HepG2 (cell line): ENCODE results near the gene ARIH2. TPM values are rescaled to one million over a fixed set of nuclear protein-coding genes. Genes with fewer than 3 reads are reported as not detected.
A peak's percentile ranks its signal among the peaks of the same experiment; 100 is the strongest.

Experiments
- DNMT1 ChIP-seq: sonication (generic); formaldehyde crosslinking; IDR thresholded peaks from 2 replicates; pipeline ENCODE4 v1.5.1; 2020; ENCODE audit warnings: mild to moderate bottlenecking, missing genetic modification reagents
- KAT8 ChIP-seq: IDR thresholded peaks from 2 replicates; pipeline ENCODE4 v1.6.1; 2016; ENCODE audit warnings: missing genetic modification reagents, missing compliant biosample characterization
- NAIF1 ChIP-seq: sonication (generic); formaldehyde crosslinking; IDR thresholded peaks from 2 replicates; pipeline ENCODE4 v1.5.0; 2020; ENCODE audit warnings: mild to moderate bottlenecking, missing genetic modification reagents, borderline replicate concordance
- POLR2AphosphoS2 ChIP-seq: IDR thresholded peaks from 2 replicates; pipeline ENCODE4 v1.6.1; 2011; ENCODE audit warnings: low read depth, low read length, improper control_type of control experiment
- RBM39 ChIP-seq: fragments of 200-400 bp; formaldehyde crosslinking; IDR thresholded peaks from one replicate; pipeline ENCODE4 v1.6.1; 2018; ENCODE audit warnings: antibody characterized with exemption, mild to moderate bottlenecking, low read depth, low read length; ENCODE audit not compliant: poor library complexity, severe bottlenecking
- SIX4 ChIP-seq: sonication (generic); formaldehyde crosslinking; IDR thresholded peaks from 2 replicates; pipeline ENCODE4 v1.4.0; 2020; ENCODE audit warnings: missing genetic modification reagents
- SOX5 ChIP-seq: IDR thresholded peaks from 2 replicates; pipeline ENCODE4 v1.6.1; 2016; ENCODE audit warnings: borderline replicate concordance
- ZC3H13 ChIP-seq: sonication (generic); formaldehyde crosslinking; IDR thresholded peaks from 2 replicates; pipeline ENCODE4 v1.8.1; 2023; ENCODE audit warnings: mild to moderate bottlenecking, missing genetic modification reagents, moderate library complexity
- ZFP36L1 ChIP-seq: sonication (generic); formaldehyde crosslinking; IDR thresholded peaks from 2 replicates; pipeline ENCODE4 v1.8.0; 2022; ENCODE audit warnings: mild to moderate bottlenecking, missing genetic modification reagents, moderate library complexity
- ZKSCAN8 ChIP-seq: IDR thresholded peaks from 2 replicates; pipeline ENCODE4 v1.6.1; 2016; ENCODE audit warnings: borderline replicate concordance, missing genetic modification reagents, missing compliant biosample characterization
- ZNF33A ChIP-seq: sonication (generic); formaldehyde crosslinking; IDR thresholded peaks from 2 replicates; pipeline ENCODE4 v1.5.1; 2020; ENCODE audit warnings: missing genetic modification reagents, mild to moderate bottlenecking, moderate library complexity, borderline replicate concordance
- ZNF430 ChIP-seq: sonication (generic); formaldehyde crosslinking; IDR thresholded peaks from 2 replicates; pipeline ENCODE4 v1.9.0; 2021; ENCODE audit warnings: mild to moderate bottlenecking, missing genetic modification reagents
- ZNF879 ChIP-seq: sonication (generic); formaldehyde crosslinking; IDR thresholded peaks from 2 replicates; pipeline ENCODE4 v1.8.1; 2023; ENCODE audit warnings: missing genetic modification reagents
- polyA plus RNA-seq, 8 experiments: library from polyadenylated mRNA; depleted of rRNA in 3 of 8; stranded (reverse) in 7 of 8; unstranded in 1 of 8; fragments of >200 nt; fragmentation: Illumina TruSeq in 4 of 8; extraction: Trizol in 4 of 8; gene quantifications; 2 replicates each; pipeline versions ENCODE4 v1.2.1 to v1.2.3, GENCODE V29; 2011 to 2016; ENCODE audit warnings: low read depth in 4 of 8, missing spikeins in 1 of 8, mixed read lengths in 1 of 8; ENCODE audit not compliant: insufficient read depth in 1 of 8
- total RNA-seq, 5 experiments: library from RNA; depleted of rRNA; stranded (reverse); fragments of >200 nt; fragmentation: Illumina TruSeq; extraction: Trizol; gene quantifications; 2 replicates each; pipeline ENCODE4 v1.2.3, GENCODE V29; 2016; ENCODE audit warnings: low read depth in 1 of 5
- TF ChIP-seq, protein P1 (sequence below): IDR thresholded peaks from 2 replicates; pipeline ENCODE4 v1.6.1; 2016; ENCODE audit warnings: mild to moderate bottlenecking, missing biosample characterization, missing genetic modification reagents
- TF ChIP-seq, protein P2 (sequence below): IDR thresholded peaks from 2 replicates; pipeline ENCODE4 v1.6.1; 2016; ENCODE audit warnings: mild to moderate bottlenecking

The ARIH2 gene
- total and polyA plus RNA-seq, 2 of the 13 experiments (the other 11 are each of a cell fraction or from before 2014, with no cell fraction given), result 64.8 to 83.3 TPM

DNA sequence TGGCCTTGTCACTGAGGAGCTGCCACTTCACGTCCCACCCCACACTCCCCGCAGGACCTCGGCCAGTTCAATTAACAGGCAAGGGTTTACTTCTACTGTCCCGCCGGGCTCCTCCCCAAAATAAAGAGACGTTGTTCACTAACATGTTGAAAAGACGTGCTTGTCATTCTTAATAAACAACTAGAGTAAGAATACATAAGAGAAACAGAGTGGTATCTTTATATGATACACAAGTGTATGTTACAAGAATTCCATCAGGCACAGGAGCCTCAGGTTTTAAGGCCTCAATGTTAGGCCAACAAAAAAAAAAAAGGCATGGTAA is 110.9 kb downstream of the ARIH2 start (continued):
- TF ChIP-seq, protein P1, sequence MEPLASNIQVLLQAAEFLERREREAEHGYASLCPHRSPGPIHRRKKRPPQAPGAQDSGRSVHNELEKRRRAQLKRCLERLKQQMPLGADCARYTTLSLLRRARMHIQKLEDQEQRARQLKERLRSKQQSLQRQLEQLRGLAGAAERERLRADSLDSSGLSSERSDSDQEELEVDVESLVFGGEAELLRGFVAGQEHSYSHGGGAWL, result 0 out of 2 replicates have a peak, but pooled peaks have one; percentile 4
- TF ChIP-seq ZC3H13 (CRISPR knock-in tag) (peak; percentile 1; the same call in 1 of the 2 replicates), ZFP36L1 (CRISPR knock-in tag) (no peak), ZNF430 (CRISPR knock-in tag) (peak; percentile 59; the same call in 1 of the 2 replicates), ZNF33A (CRISPR knock-in tag) (no peak), SOX5 (CRISPR knock-in tag) (peak; percentile 16; the same call in 1 of the 2 replicates), ZKSCAN8 (CRISPR knock-in tag) (0 out of 2 replicates have a peak, but pooled peaks have one; percentile 4), ZNF879 (CRISPR knock-in tag) (0 out of 2 replicates have a peak, but pooled peaks have one; percentile 15), KAT8 (CRISPR knock-in tag) (0 out of 2 replicates have a peak, but pooled peaks have one; percentile 8), RBM39 (no peak), SIX4 (CRISPR knock-in tag) (0 out of 2 replicates have a peak, but pooled peaks have one; percentile 5), DNMT1 (no peak), NAIF1 (CRISPR knock-in tag) (0 out of 2 replicates have a peak, but pooled peaks have one; percentile 5), POLR2AphosphoS2 (0 out of 2 replicates have a peak, but pooled peaks have one; percentile 22)
- TF ChIP-seq, protein P2, sequence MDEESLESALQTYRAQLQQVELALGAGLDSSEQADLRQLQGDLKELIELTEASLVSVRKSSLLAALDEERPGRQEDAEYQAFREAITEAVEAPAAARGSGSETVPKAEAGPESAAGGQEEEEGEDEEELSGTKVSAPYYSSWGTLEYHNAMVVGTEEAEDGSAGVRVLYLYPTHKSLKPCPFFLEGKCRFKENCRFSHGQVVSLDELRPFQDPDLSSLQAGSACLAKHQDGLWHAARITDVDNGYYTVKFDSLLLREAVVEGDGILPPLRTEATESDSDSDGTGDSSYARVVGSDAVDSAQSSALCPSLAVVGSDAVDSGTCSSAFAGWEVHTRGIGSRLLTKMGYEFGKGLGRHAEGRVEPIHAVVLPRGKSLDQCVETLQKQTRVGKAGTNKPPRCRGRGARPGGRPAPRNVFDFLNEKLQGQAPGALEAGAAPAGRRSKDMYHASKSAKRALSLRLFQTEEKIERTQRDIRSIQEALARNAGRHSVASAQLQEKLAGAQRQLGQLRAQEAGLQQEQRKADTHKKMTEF (CRISPR knock-in tag), result peak; percentile 2; the same call in 1 of the 2 replicates
